ENCODE data around the gene SEC14L2. TPM values are rescaled to one million over a fixed set of nuclear protein-coding genes. Genes with fewer than 3 reads are reported as not detected.
"Not testable (repeated sequence)": the region's sequence is repeated elsewhere in the genome, so short reads cannot be mapped to it uniquely, and the experiment has no call there.

Gene SEC14L2
- total RNA-seq, 1 donor from 2014 or later: 9.6 TPM

GRCh38 chr22:30397656-30398635 lies 1.1 kb downstream of the SEC14L2 start:
- peaks cover 23% of the 10 kb centered on the region for H3K27me3 Mint-ChIP-seq
- H3K4me1 Mint-ChIP-seq (ENCODE audit: unreplicated experiment): peaks cover 20% of the 10 kb centered on the region
- peak overlapping the region; percentile 48 for H3K27ac Mint-ChIP-seq
- no peak for TF ChIP-seq CTCF (conservative IDR thresholded peaks at IDR 0.05)
- H3K4me3 Mint-ChIP-seq: peak overlapping the region; percentile 86
- no peak for DNase-seq (ENCODE audit: extremely low spot score, unreplicated experiment)
- no peaks in the 10 kb centered on the region for H3K9me3 Mint-ChIP-seq
- no peaks in the 10 kb centered on the region for H3K36me3 Mint-ChIP-seq

- no peaks in the 10 kb centered on the region for H3K9me3 Mint-ChIP-seq
- DNase-seq (ENCODE audit: extremely low spot score, unreplicated experiment): no peak
- peak overlapping the region; percentile 48 for H3K27ac Mint-ChIP-seq
- peak overlapping the region; percentile 73 for H3K4me3 Mint-ChIP-seq
- H3K4me1 Mint-ChIP-seq (ENCODE audit: unreplicated experiment): peaks cover 16% of the 10 kb centered on the region
- no peaks in the 10 kb centered on the region for H3K36me3 Mint-ChIP-seq
- H3K27me3 Mint-ChIP-seq: peaks cover 16% of the 10 kb centered on the region
- TF ChIP-seq CTCF (conservative IDR thresholded peaks at IDR 0.05): no peak
Measured at GRCh38 chr22:30398685-30399680, 2.2 kb downstream of the SEC14L2 start.

GRCh38 chr22:30399718-30400117 lies 2.9 kb downstream of the SEC14L2 start:
- no peak overlapping the region for H3K4me3 Mint-ChIP-seq
- H3K36me3 Mint-ChIP-seq: no peaks in the 10 kb centered on the region
- H3K27ac Mint-ChIP-seq: no peak overlapping the region
- H3K9me3 Mint-ChIP-seq: no peaks in the 10 kb centered on the region
- no peak for TF ChIP-seq CTCF (conservative IDR thresholded peaks at IDR 0.05)
- DNase-seq (ENCODE audit: extremely low spot score, unreplicated experiment): no peak
- peaks cover 16% of the 10 kb centered on the region for H3K4me1 Mint-ChIP-seq (ENCODE audit: unreplicated experiment)
- H3K27me3 Mint-ChIP-seq: peaks cover 16% of the 10 kb centered on the region

GRCh38 chr22:30400159-30400558 lies 3.3 kb downstream of the SEC14L2 start:
- no peak for DNase-seq (ENCODE audit: extremely low spot score, unreplicated experiment)
- peaks cover 16% of the 10 kb centered on the region for H3K4me1 Mint-ChIP-seq (ENCODE audit: unreplicated experiment)
- H3K27me3 Mint-ChIP-seq: peaks cover 16% of the 10 kb centered on the region
- no peak for TF ChIP-seq CTCF (conservative IDR thresholded peaks at IDR 0.05)
- no peak overlapping the region for H3K27ac Mint-ChIP-seq
- no peaks in the 10 kb centered on the region for H3K36me3 Mint-ChIP-seq
- H3K4me3 Mint-ChIP-seq: no peak overlapping the region
- H3K9me3 Mint-ChIP-seq: no peaks in the 10 kb centered on the region

- peaks cover 16% of the 10 kb centered on the region for H3K4me1 Mint-ChIP-seq (ENCODE audit: unreplicated experiment)
- H3K27ac Mint-ChIP-seq: not testable (repeated sequence)
Measured at GRCh38 chr22:30401024-30401423, 4.2 kb downstream of the SEC14L2 start.

More at GRCh38 chr22:30401024-30401423, 4.2 kb downstream of the SEC14L2 start:
- H3K4me3 Mint-ChIP-seq; DNase-seq (ENCODE audit: extremely low spot score, unreplicated experiment); H3K36me3 Mint-ChIP-seq; H3K9me3 Mint-ChIP-seq: not testable (repeated sequence)
- H3K27me3 Mint-ChIP-seq: peaks cover 16% of the 10 kb centered on the region
